GM19328 (cell line): Measurements from ENCODE around the gene INPP5F.
"Not testable (repeated sequence)": the region's sequence is repeated elsewhere in the genome, so short reads cannot be mapped to it uniquely, and the experiment has no call there.

Experiments
- ATAC-seq: cut with Tn5 transposase; IDR thresholded peaks from one replicate; pipeline ENCODE4 v1.9.1; 2021; ENCODE audit warnings: mild to moderate bottlenecking, moderate library complexity; ENCODE audit not compliant: unreplicated experiment

The INPP5F gene

DNA sequence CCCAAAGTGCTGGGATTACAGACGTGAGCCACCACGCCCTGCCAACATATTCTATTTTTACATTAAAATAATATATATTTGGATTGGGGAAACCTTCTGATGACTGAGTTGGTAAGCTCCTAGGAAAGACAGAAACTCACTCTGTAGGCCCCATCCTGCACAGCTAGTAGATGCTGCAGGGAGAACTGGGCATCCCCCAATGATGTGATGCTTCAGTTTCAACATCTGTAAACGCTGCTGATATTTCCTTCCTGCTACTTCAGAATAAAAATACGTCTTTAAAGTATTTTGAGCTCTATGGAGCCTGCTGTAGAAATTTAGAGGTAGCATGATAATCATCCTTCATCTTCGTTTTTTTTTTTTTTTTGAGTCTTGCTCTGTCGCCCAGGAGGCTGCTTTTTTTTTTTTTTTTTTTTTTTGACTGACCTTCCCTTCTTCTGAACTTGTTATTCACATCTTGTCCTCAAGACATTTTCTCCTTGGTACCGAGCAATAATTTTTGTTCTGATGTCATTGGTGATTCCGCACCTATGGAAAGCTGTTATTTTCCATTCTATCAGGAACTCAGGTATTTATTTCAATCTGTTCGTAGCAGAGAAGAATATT lies 21.8 kb upstream of the INPP5F start:
- ATAC-seq, result no peak

- peak; percentile 37 for ATAC-seq
Measured at GRCh38 chr10:119705434-119705831, 20.4 kb upstream of the INPP5F start.

GRCh38 chr10:119706521-119707278 lies 19.1 kb upstream of the INPP5F start:
- ATAC-seq, result no peak

DNA sequence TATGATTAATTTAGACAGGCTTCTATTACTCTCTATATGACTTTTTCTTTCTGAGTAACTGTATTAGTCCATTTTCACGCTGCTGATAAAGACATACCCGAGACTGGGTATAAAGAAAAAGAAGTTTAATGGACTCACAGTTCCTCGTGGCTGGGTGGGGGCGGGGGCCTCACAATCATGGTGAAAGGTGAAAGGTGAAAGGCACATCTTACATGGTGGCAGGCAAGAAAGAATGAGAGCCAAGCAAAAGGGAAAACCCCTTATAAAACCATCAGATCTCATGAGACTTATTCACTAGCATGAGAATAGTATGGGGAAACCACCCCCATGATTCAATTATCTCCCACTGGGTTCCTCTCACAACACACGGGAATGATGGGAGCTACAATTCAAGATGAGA lies 18.5 kb upstream of the INPP5F start:
- not testable (repeated sequence) for ATAC-seq

- not testable (repeated sequence) for ATAC-seq
Measured at GRCh38 chr10:119710935-119711334, 14.9 kb upstream of the INPP5F start.

GRCh38 chr10:119713744-119714483 lies 11.9 kb upstream of the INPP5F start:
- no peak for ATAC-seq

- no peak for ATAC-seq
Measured at GRCh38 chr10:119714484-119714816, 11.4 kb upstream of the INPP5F start.

GRCh38 chr10:119715628-119716505 lies 10.0 kb upstream of the INPP5F start:
- no peak for ATAC-seq

GRCh38 chr10:119723161-119723560 lies 2.7 kb upstream of the INPP5F start:
- no peak for ATAC-seq

DNA sequence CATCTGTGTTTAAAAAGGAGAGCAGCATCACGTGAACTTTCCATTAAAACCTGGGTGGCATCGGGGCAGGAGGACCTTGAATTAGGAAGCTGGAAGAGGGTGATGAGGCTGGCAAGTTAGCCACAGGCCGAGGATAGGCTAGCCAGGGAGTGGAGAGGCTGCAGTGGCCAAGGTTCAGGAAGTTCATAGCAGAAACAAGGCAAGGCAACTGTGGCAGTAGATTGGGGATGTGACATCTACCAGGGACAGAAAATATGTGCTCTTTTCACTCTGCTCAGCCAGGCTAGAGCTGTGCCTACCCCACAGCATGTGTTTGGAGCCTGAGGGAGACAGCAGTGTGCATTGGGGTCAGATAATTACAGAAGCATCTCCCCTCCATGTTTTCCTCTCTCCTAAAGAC lies 2.2 kb upstream of the INPP5F start:
- no peak for ATAC-seq

DNA sequence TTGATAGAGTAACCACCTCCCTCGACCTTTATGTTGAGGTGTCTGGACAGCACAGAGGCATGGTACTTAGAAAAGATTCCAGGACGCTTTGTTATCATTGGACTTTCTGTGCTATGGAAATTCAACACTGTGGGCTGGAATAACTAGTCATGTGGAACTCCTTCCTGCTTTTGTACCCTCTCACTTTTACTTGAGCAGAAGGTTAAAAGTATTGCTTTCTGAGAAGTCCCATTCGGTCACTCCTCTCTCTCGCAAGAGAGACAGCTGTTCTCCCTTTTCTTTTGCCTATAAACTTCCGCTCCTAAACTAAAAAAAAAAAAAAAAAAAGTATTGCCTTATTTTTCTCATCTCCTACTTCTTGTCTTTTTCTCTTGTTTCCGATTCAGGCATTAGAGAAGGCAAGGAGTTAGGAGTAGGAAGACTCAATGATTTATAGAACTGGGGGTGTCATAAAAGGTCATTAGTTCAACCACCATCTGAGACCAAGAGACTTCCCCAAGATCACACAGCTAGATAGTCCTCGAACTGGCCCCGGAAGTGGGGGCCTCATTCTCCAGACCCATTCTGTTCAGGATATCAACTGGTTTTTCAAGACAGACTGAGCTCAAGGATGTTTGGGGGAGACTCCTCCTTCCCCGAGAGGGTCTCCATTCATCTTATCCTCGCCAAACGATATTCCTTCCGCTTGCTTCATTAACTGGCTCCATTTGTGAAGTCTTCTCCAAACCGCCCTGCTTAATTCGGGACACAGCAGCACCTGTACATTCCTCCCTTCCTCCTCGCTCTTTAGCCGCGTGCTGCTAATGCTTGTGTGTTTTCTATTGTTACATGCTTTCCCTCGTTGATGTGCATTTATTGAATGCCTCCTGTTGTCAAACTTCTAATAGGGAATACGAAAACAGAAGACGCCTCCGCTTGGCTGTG lies 995 bp upstream of the INPP5F start:
- no peak for ATAC-seq

GRCh38 chr10:119725517-119725827 lies 378 bp upstream of the INPP5F start:
- ATAC-seq, result no peak

DNA sequence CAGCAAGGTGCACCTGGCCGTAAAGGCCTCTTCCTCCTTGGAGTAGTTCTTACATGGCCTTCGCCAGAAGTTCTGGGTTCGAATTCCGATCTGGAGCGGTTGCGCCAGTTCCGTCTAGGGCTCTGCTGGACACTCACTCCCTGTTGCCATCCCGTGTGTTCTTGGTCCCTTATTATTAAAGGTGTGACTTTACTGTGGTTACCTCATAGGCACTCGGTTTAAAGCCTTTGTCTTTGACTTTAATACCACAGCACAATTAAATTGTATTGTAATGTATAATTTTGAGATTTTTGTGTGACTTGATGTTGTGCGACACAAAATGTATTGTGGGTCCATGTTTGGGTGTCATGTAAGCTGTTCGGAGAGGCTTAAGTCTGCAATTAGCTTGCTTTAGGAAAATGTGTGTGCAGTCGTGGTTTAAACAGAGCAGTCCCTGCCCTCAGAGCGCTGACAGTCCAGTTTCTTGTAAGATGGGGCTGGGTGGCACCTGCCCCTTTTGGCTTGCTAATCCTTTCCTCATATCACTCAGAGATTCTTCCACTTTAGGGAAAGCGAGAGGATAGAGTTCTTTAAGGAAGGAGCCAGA lies 919 bp downstream of the INPP5F start:
- ATAC-seq, result no peak

DNA sequence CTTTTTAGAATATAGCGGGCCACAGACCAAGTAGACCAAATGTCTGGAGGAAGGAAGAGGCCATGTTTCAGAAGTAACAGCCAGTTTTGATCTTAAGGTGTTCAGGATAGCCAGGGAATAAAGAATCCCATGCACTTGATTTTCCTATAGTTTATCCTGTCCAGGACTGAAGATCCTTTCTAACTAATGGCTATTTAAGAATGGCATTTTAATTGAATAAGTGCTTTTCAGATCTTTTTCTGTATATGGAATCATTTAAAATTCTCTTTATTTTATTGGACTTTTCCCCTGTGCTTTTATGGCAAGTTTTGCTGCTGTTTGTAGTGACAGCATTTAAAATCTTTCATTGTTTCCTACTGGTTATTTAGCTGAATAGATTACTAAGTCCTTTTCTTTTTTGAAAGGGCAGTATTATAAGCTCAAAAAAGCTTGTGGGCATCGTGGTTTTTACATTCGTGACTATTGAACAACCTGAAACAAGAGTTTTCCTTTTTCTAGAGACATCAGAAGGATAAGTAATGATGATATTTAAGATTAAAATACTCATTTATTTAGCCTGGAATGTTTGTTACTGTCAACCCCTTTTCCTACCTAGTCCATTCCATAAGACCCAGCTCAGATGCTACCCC lies 2.4 kb downstream of the INPP5F start:
- ATAC-seq, result no peak

DNA sequence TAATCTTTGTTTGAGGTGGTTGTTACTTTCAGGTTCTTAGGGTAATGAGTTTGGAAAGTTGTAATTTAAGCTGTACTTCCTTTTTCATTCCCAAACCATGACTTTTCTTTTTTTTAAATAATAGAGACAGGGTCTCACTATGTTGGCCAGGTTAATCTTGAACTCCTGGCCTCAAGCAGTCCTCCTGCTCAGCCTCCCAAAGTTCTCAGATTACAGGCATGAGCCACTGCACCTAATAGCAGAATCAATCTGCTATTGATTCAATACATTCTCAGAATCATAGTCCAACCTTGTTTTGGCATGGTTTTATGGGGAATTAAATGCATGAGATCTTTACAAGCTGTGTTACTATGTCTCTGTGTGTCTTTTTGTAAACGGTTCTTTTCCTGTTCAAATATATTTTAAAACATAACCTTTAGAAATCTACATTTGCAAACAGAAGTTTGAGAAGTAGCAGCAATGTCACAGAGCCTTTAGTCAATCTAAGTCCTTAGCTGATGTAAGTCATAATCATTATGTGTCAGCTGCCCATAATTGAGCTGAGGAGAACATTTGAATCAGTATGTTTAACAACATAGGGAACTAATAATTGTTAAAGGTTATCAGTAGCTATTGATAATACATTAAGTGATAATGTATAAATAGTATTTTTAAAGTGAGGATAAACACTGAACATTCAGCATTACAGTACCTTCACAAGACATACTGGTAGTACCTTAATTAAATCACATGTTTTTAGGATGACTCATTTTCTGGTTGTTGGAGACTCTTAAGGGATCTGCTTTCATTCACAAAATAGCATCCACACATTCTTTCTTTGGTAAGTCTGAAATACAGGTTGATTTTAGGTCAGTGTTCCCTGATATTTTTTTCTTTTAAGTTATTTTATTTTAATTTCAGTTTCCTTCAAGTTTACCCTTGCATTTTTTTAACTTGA lies 8.8 kb downstream of the INPP5F start:
- no peak for ATAC-seq

DNA sequence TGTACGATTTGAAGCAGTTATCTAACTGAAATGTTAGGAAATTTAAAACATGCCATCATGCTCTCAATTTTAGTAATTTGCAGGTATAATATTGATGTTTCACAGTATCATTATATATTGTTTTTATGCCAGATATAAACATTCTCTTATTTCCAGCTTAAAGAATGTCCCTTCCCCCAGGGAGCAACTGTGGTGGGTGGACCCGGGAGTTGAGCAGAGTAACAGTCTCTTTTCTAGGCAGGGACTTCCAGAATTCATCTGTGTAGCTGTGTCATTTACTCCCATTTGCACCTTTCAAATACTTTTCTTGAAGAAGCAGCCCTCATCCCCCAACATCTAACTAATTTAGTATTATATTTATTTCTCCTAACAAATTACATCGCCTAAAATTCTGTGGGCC lies 9.6 kb downstream of the INPP5F start:
- no peak for ATAC-seq

GRCh38 chr10:119736220-119736619 lies 10.4 kb downstream of the INPP5F start:
- no peak for ATAC-seq

GRCh38 chr10:119737039-119737663 lies 11.3 kb downstream of the INPP5F start:
- ATAC-seq, result no peak
